Endothelial cell of umbilical vein (primary cell): ENCODE results near the gene ITGB1. TPM values are rescaled to one million over a fixed set of nuclear protein-coding genes. Genes with fewer than 3 reads are reported as not detected.

Experiments used
- BruUV-seq: library from RNA; stranded (reverse); fragments of 400-500 nt; replicated peaks from 2 replicates; lab custom pipeline; 2021; lab: Mats Ljungman, UMichigan
- CTCF ChIA-PET: fragments of 300-600, 350-600 bp; sonication (Branson Sonifier 250); formaldehyde crosslinking; loops from one replicate; lab custom pipeline; 2021; ENCODE audit warnings: antibody characterized with exemption, inconsistent platforms; lab: Charles Lee
- POLR2A ChIA-PET: fragments of 300-600, 350-600 bp; sonication (Branson Sonifier 250); formaldehyde crosslinking; loops from one replicate; lab custom pipeline; 2021; ENCODE audit warnings: antibody characterized with exemption, inconsistent platforms; lab: Charles Lee
- DNase-seq: peaks from one replicate; pipeline ENCODE4 v3.0.0-alpha.2; 2011; ENCODE audit warnings: low read depth, low spot score
- FAIRE-seq: peaks from 2 replicates; lab custom pipeline; 2011; peaks lifted over from hg19 to GRCh38; lab: Jason Lieb, UNC
- H2AFZ ChIP-seq: 2 replicates; pipeline ENCODE4 v1.6.0; 2012; ENCODE audit warnings: low read depth, low read length, control low read depth, inconsistent platforms
- H3K27ac ChIP-seq: 2 replicates; pipeline ENCODE4 v1.5.1; 2011; ENCODE audit warnings: low read depth, mild to moderate bottlenecking, control low read depth, low read length, moderate library complexity; ENCODE audit not compliant: insufficient read depth
- H3K27me3 ChIP-seq, 2 experiments: 2 replicates each; pipeline versions ENCODE4 v1.6.0 to v1.6.1; 2011; ENCODE audit warnings: low read length in 2 of 2, mixed read lengths in 1 of 2; ENCODE audit not compliant: control insufficient read depth in 2 of 2, insufficient read depth in 2 of 2
- H3K36me3 ChIP-seq, 2 experiments: 2 replicates in 1 of 2; 3 replicates in 1 of 2; pipeline ENCODE4 v1.5.1; 2011; ENCODE audit warnings: low read length in 2 of 2, mild to moderate bottlenecking in 1 of 2, moderate library complexity in 1 of 2; ENCODE audit not compliant: control insufficient read depth in 2 of 2, insufficient read depth in 2 of 2; ENCODE audit errors: extremely low read depth in 1 of 2
- H3K4me1 ChIP-seq: 3 replicates; pipeline ENCODE4 v1.5.1; 2011; ENCODE audit warnings: mild to moderate bottlenecking, low read length; ENCODE audit not compliant: control insufficient read depth, insufficient read depth; ENCODE audit errors: extremely low read depth
- H3K4me2 ChIP-seq: 2 replicates; pipeline ENCODE4 v1.6.1; 2011; ENCODE audit warnings: low read length, control low read depth, mixed read lengths; ENCODE audit not compliant: insufficient read depth
- H3K4me3 ChIP-seq, 3 experiments: fragments of 200-600 bp in 1 of 3; sonication (generic), shearing (Covaris generic) in 1 of 3; replicated peaks in 1 of 3; 2 replicates each; pipeline ENCODE4 v1.5.1; 2011 to 2016; ENCODE audit warnings: control low read depth in 3 of 3, low read length in 3 of 3, mild to moderate bottlenecking in 2 of 3, inconsistent platforms in 1 of 3, low read depth in 1 of 3, moderate library complexity in 1 of 3; ENCODE audit not compliant: insufficient read depth in 1 of 3
- H3K79me2 ChIP-seq: 2 replicates; pipeline ENCODE4 v1.6.0; 2012; ENCODE audit warnings: low read length, inconsistent platforms; ENCODE audit not compliant: control insufficient read depth, insufficient read depth
- H3K9ac ChIP-seq: replicated peaks from 2 replicates; pipeline ENCODE3; 2011; ENCODE audit warnings: low read length, control low read depth; ENCODE audit not compliant: insufficient read depth; ENCODE audit errors: extremely low read depth
- H3K9me1 ChIP-seq: replicated peaks from 3 replicates; pipeline ENCODE4 v1.6.0; 2011; ENCODE audit warnings: mild to moderate bottlenecking, low read length; ENCODE audit not compliant: control insufficient read depth, insufficient read depth; ENCODE audit errors: extremely low read depth
- H3K9me3 ChIP-seq: replicated peaks from 2 replicates; pipeline ENCODE4 v1.5.1; 2012; ENCODE audit warnings: low read length, inconsistent platforms; ENCODE audit not compliant: control insufficient read depth, insufficient read depth
- H4K20me1 ChIP-seq: replicated peaks from 2 replicates; pipeline ENCODE3; 2011; ENCODE audit warnings: mild to moderate bottlenecking, low read length; ENCODE audit not compliant: control insufficient read depth, insufficient read depth; ENCODE audit errors: extremely low read depth
- CTCF ChIP-seq, 2 donors: IDR thresholded peaks; 1 replicate in 1 of 2; 2 replicates in 1 of 2; pipeline ENCODE4 v1.5.1; 2011; ENCODE audit warnings: low read length in 2 of 2, mild to moderate bottlenecking in 2 of 2, moderate library complexity in 2 of 2, control low read depth in 1 of 2, inconsistent platforms in 1 of 2, low read depth in 1 of 2; ENCODE audit not compliant: insufficient read depth in 1 of 2; ENCODE audit errors: extremely low read depth in 1 of 2
- EZH2 ChIP-seq: IDR thresholded peaks from 2 replicates; pipeline ENCODE4 v1.6.1; 2012; ENCODE audit warnings: borderline replicate concordance, low read depth, mild to moderate bottlenecking, moderate library complexity, low read length, inconsistent platforms; ENCODE audit not compliant: severe bottlenecking
- FOS ChIP-seq: IDR thresholded peaks from 2 replicates; pipeline ENCODE4 v1.6.1; 2011; ENCODE audit warnings: mild to moderate bottlenecking, low read length, moderate library complexity, borderline replicate concordance; ENCODE audit not compliant: insufficient read depth
- GATA2 ChIP-seq: IDR thresholded peaks from 2 replicates; pipeline ENCODE4 v1.7.0; 2011; ENCODE audit warnings: low read depth, mild to moderate bottlenecking, moderate library complexity, mixed read lengths, low read length; ENCODE audit not compliant: insufficient read length, insufficient read depth
- JUN ChIP-seq: IDR thresholded peaks from 2 replicates; pipeline ENCODE4 v1.6.1; 2011; ENCODE audit warnings: borderline replicate concordance, low read depth; ENCODE audit not compliant: insufficient read length, insufficient read depth
- MAX ChIP-seq: IDR thresholded peaks from 2 replicates; pipeline ENCODE4 v1.6.1; 2011; ENCODE audit not compliant: insufficient read depth, insufficient read length
- MYC ChIP-seq: IDR thresholded peaks from one replicate; pipeline ENCODE4 v1.6.1; 2011; ENCODE audit warnings: mild to moderate bottlenecking, low read depth, low read length
- POLR2A ChIP-seq: IDR thresholded peaks from 2 replicates; pipeline ENCODE4 v1.6.1; 2012; ENCODE audit warnings: low read depth, mild to moderate bottlenecking, control low read depth, low read length
- POLR2AphosphoS5 ChIP-seq: IDR thresholded peaks from 2 replicates; pipeline ENCODE4 v1.6.1; 2012; ENCODE audit warnings: low read depth, mild to moderate bottlenecking, control low read depth, low read length, moderate library complexity; ENCODE audit not compliant: insufficient read depth
- dilution Hi-C: fragments of 300-500 bp; cut with MboI; formaldehyde crosslinking; loops from one replicate; pipeline ENCODE4 v1.15.0; 2019; ENCODE audit warnings: low sequenced_read_pairs; ENCODE audit not compliant: extremely low pct_ligation_motif_present
- intact Hi-C: fragments of 100-400 bp; cut with micrococcal nuclease; formaldehyde crosslinking; loops from one replicate; pipeline ENCODE4 v1.10.0; 2022
- polyA plus RNA-seq, 4 experiments: library from polyadenylated mRNA; depleted of rRNA in 3 of 4; stranded (reverse) in 3 of 4; unstranded in 1 of 4; fragments of >200 nt; gene quantifications; 2 replicates each; pipeline versions ENCODE4 v1.2.1 to v1.2.3, GENCODE V29; 2011 to 2012; ENCODE audit warnings: missing spikeins in 1 of 4
- total RNA-seq: library from RNA; stranded (reverse); gene quantifications from 2 replicates; pipeline ENCODE4 v1.2.3, GENCODE V29; 2021

ITGB1 gene
- total and polyA plus RNA-seq, 2 donors (not counting 3 experiments of a cell fraction or from before 2014, with no cell fraction given) = 424 to 1,147 TPM

- BruUV-seq = no TSS peak
- POLR2A ChIA-PET = no interaction called here
Observed at GRCh38 chr10:32923134-32923533, 34.9 kb downstream of the ITGB1 start.

More at GRCh38 chr10:32923134-32923533, 34.9 kb downstream of the ITGB1 start:
- H3K36me3 ChIP-seq = peaks cover 20 to 52% of the 10 kb centered on the region in 2 experiments
- CTCF ChIA-PET = interaction anchor here (1.7 kb wide), 1 partner anchor 86 kb away, joined by 8 read pairs; no protein-coding TSS in a partner anchor
- H3K4me2 ChIP-seq = no peak overlapping the region
- no peaks in the 10 kb centered on the region for H3K9me1 ChIP-seq
- dilution Hi-C loops (no loop called here), intact Hi-C loops (no loop called here)
- no peaks in the 10 kb centered on the region for H3K27me3 ChIP-seq
- no peak overlapping the region for H3K27ac ChIP-seq
- no peak for TF ChIP-seq JUN
- no peak for TF ChIP-seq GATA2
- no peak for TF ChIP-seq CTCF (IDR thresholded peaks at IDR 0.05; ENCODE audit: extremely low read depth in 1 of 2, insufficient read depth in 1 of 2, low read depth in 1 of 2, low read length in 2 of 2)
- TF ChIP-seq POLR2AphosphoS5 = no peak
- TF ChIP-seq MYC = no peak
- no peak for TF ChIP-seq POLR2A
- TF ChIP-seq EZH2 = no peak
- TF ChIP-seq FOS = no peak
- TF ChIP-seq MAX = no peak
- H3K4me3 ChIP-seq = no peak overlapping the region
- H3K4me1 ChIP-seq = no peaks in the 10 kb centered on the region
- FAIRE-seq (no peak), DNase-seq (no peak)
- no peaks in the 10 kb centered on the region for H3K9me3 ChIP-seq
- H3K9ac ChIP-seq = no peak overlapping the region
- H2AFZ ChIP-seq = no peak overlapping the region
- H3K79me2 ChIP-seq = peaks cover 75% of the 10 kb centered on the region
- H4K20me1 ChIP-seq = no peaks in the 10 kb centered on the region
